K562 (cell line): ENCODE results near the gene TFPT. TPM values are rescaled to one million over a fixed set of nuclear protein-coding genes. Genes with fewer than 3 reads are reported as not detected.
A peak's percentile ranks its signal among the peaks of the same experiment; 100 is the strongest.

Source experiments
- ATAC-seq: fragments of 200-7000 bp; cut with Tn5 transposase; 3 replicates; pipeline ENCODE4 v1.9.1; 2020; ENCODE audit warnings: moderate library complexity
- BruUV-seq: library from RNA; stranded (reverse); fragments of 400-500 nt; replicated peaks from 2 replicates; lab custom pipeline; 2021; lab: Mats Ljungman, UMichigan
- CTCF ChIA-PET: fragments of 300-600 bp; formaldehyde crosslinking; extraction: SDS; loops from one replicate; lab custom pipeline; 2021; ENCODE audit warnings: low intra/inter-chr PET ratio; lab: Yijun Ruan, JAX
- POLR2A ChIA-PET: fragments of 300-600, 350-650 bp; sonication (Branson Sonifier 250); formaldehyde crosslinking; extraction: SDS; loops from one replicate; lab custom pipeline; 2021; ENCODE audit warnings: antibody characterized with exemption, inconsistent platforms; lab: Yijun Ruan, JAX
- DNase-seq, 4 experiments: peaks; one replicate each; pipeline versions ENCODE4 v3.0.0 to v3.0.0-alpha.2; 2011 to 2018; ENCODE audit warnings: low spot score in 3 of 4, mixed read lengths in 3 of 4; ENCODE audit errors: extremely low read depth in 1 of 4
- FAIRE-seq: peaks from 2 replicates; lab custom pipeline; 2011; peaks lifted over from hg19 to GRCh38; lab: Jason Lieb, UNC
- H2AFZ ChIP-seq: 2 replicates; pipeline ENCODE4 v1.6.0; 2011; ENCODE audit warnings: low read depth, low read length, control low read depth, inconsistent platforms
- H3K27ac ChIP-seq: fragments of 200-600 bp; 3 replicates; pipeline ENCODE4 v1.8.0; 2011; ENCODE audit warnings: low read depth, mild to moderate bottlenecking, control low read depth, inconsistent platforms, low read length, moderate library complexity, mixed read lengths; ENCODE audit errors: extremely low read depth
- H3K27me3 ChIP-seq, 2 experiments: fragments of 300-600 bp in 1 of 2; 2 replicates in 1 of 2; 3 replicates in 1 of 2; pipeline versions ENCODE4 v1.6.0 to v1.8.0; 2011; ENCODE audit warnings: inconsistent platforms in 2 of 2, low read length in 2 of 2, mild to moderate bottlenecking in 1 of 2, mixed read lengths in 1 of 2, moderate library complexity in 1 of 2; ENCODE audit not compliant: control insufficient read depth in 2 of 2, insufficient read depth in 2 of 2
- H3K36me3 ChIP-seq: fragments of 300-600 bp; 3 replicates; pipeline ENCODE4 v1.8.0; 2011; ENCODE audit warnings: mild to moderate bottlenecking, low read length, inconsistent platforms; ENCODE audit not compliant: control insufficient read depth, insufficient read depth
- H3K4me1 ChIP-seq, 2 experiments: fragments of 200-600 bp in 1 of 2; replicated peaks in 1 of 2; 2 replicates in 1 of 2; 3 replicates in 1 of 2; pipeline versions ENCODE4 v1.5.1 to v1.8.0; 2011; ENCODE audit warnings: inconsistent platforms in 2 of 2, low read length in 2 of 2, mild to moderate bottlenecking in 1 of 2, mixed read lengths in 1 of 2, moderate library complexity in 1 of 2; ENCODE audit not compliant: control insufficient read depth in 2 of 2, insufficient read depth in 2 of 2
- H3K4me2 ChIP-seq: 2 replicates; pipeline ENCODE4 v1.6.1; 2011; ENCODE audit warnings: low read length, control low read depth, inconsistent platforms, mixed read lengths; ENCODE audit not compliant: insufficient read depth
- H3K4me3 ChIP-seq: fragments of 200-600 bp; sonication (generic), shearing (Covaris generic); 2 replicates; pipeline ENCODE4 v1.5.1; 2016; ENCODE audit warnings: control low read depth, inconsistent platforms
- H3K79me2 ChIP-seq: fragments of 200-600 bp; 3 replicates; pipeline ENCODE4 v1.8.0; 2011; ENCODE audit warnings: low read length, inconsistent platforms; ENCODE audit not compliant: control insufficient read depth, insufficient read depth
- H3K9ac ChIP-seq, 2 experiments: 2 replicates each; pipeline versions ENCODE4 v1.6.0 to v1.6.1; 2011; ENCODE audit warnings: low read depth in 2 of 2, low read length in 2 of 2, control low read depth in 1 of 2, inconsistent platforms in 1 of 2, mild to moderate bottlenecking in 1 of 2, mixed read lengths in 1 of 2; ENCODE audit not compliant: insufficient read depth in 1 of 2
- H3K9me1 ChIP-seq: one replicate; pipeline ENCODE4 v1.6.0; 2011; ENCODE audit warnings: inconsistent platforms, mild to moderate bottlenecking, low read length, moderate library complexity; ENCODE audit not compliant: control insufficient read depth, insufficient read depth
- H3K9me3 ChIP-seq: replicated peaks from 2 replicates; pipeline ENCODE4 v1.5.1; 2011; ENCODE audit warnings: low read depth, low read length, inconsistent platforms; ENCODE audit not compliant: control insufficient read depth, insufficient read depth
- H4K20me1 ChIP-seq: replicated peaks from 2 replicates; pipeline ENCODE4 v1.6.1; 2011; ENCODE audit warnings: low read length, inconsistent platforms, mixed read lengths; ENCODE audit not compliant: control insufficient read depth, insufficient read depth
- CBX3 ChIP-seq, 2 experiments: IDR thresholded peaks; 1 replicate in 1 of 2; 2 replicates in 1 of 2; pipeline ENCODE4 v1.6.1; 2012; ENCODE audit warnings: inconsistent platforms in 2 of 2, low read length in 2 of 2, borderline replicate concordance in 1 of 2, control low read depth in 1 of 2
- HDAC6 ChIP-seq: IDR thresholded peaks from 2 replicates; pipeline ENCODE4 v1.6.1; 2012; ENCODE audit warnings: low read depth, mild to moderate bottlenecking, control low read depth, inconsistent platforms, low read length, moderate library complexity
- NEUROD1 ChIP-seq: fragments of 150-350 bp; IDR thresholded peaks from 2 replicates; pipeline ENCODE4 v1.6.1; 2014; ENCODE audit warnings: borderline replicate concordance, low read length, low read depth; ENCODE audit not compliant: partially characterized antibody
- NR1H2 ChIP-seq: sonication (generic); formaldehyde crosslinking; IDR thresholded peaks from 2 replicates; pipeline ENCODE4 v1.4.0; 2020; ENCODE audit warnings: mild to moderate bottlenecking, missing genetic modification reagents
- TAF15 ChIP-seq: fragments of 200-400 bp; formaldehyde crosslinking; IDR thresholded peaks from 2 replicates; pipeline ENCODE4 v1.6.1; 2017; ENCODE audit warnings: mild to moderate bottlenecking, low read depth, low read length, moderate library complexity
- TRIM24 ChIP-seq, 2 experiments: fragments of 450-650 bp; IDR thresholded peaks; 2 replicates each; pipeline ENCODE4 v1.6.1; 2016
- ZFP1 ChIP-seq: fragments of 450-650 bp; formaldehyde crosslinking; IDR thresholded peaks from 2 replicates; pipeline ENCODE4 v1.4.0; 2020; ENCODE audit warnings: mild to moderate bottlenecking, mixed read lengths
- ZNF696 ChIP-seq: fragments of 250-450 bp; sonication (Bioruptor Pico); conservative IDR thresholded peaks from 2 replicates; pipeline ENCODE4 v1.4.0; 2020; ENCODE audit warnings: mild to moderate bottlenecking, moderate library complexity
- WGBS: fragments of 100-300 bp; shearing (Covaris generic); methylation state at CpG from one replicate; pipeline ENCODE4 v1.1.6; 2016; ENCODE audit warnings: low coverage, mixed read lengths; ENCODE audit not compliant: insufficient coverage; ENCODE audit errors: missing lambda C conversion rate; 5-methylcytosine and 5-hydroxymethylcytosine counted together
- in situ Hi-C: fragments of 300-500 bp; cut with MboI; formaldehyde crosslinking; loops from 4 replicates; pipeline ENCODE4 v1.15.0; 2018; ENCODE audit warnings: inconsistent platforms, mixed read lengths
- intact Hi-C: fragments of 100-400 bp; cut with micrococcal nuclease; formaldehyde crosslinking; loops from 2 replicates; pipeline ENCODE4 v1.14.2; 2022
- polyA plus RNA-seq, 8 experiments: library from polyadenylated mRNA; depleted of rRNA in 4 of 8; stranded (reverse) in 5 of 8; unstranded in 3 of 8; fragments of >200 nt; fragmentation: Nextera tagmentation in 2 of 8; fragmentation: Illumina TruSeq in 1 of 8; extraction: Ambion mirVana in 2 of 8; extraction: Trizol in 1 of 8; gene quantifications; 2 replicates each; pipeline versions ENCODE4 v1.2.1 to v1.2.3, GENCODE V29; 2011 to 2014; ENCODE audit warnings: inconsistent platforms in 1 of 8, missing spikeins in 1 of 8
- total RNA-seq, 7 experiments: library from RNA; depleted of rRNA in 6 of 7; stranded (reverse); fragments of >200 nt in 6 of 7; fragmentation: Illumina TruSeq in 2 of 7; extraction: Trizol in 2 of 7; gene quantifications; 2 replicates each; pipeline versions ENCODE4 v1.2.1 to v1.2.3, GENCODE V29; 2011 to 2021; ENCODE audit warnings: low replicate concordance in 1 of 7
- TF ChIP-seq, protein P1 (sequence below): sonication (generic); formaldehyde crosslinking; IDR thresholded peaks from 2 replicates; pipeline ENCODE4 v1.8.0; 2022; ENCODE audit warnings: missing genetic modification reagents, mild to moderate bottlenecking, borderline replicate concordance

Gene TFPT
- total and polyA plus RNA-seq, 9 of the 15 experiments (the other 6 are each of a cell fraction or from before 2014, with no cell fraction given), result 0.72 to 16.4 (median 9.2) TPM

DNA sequence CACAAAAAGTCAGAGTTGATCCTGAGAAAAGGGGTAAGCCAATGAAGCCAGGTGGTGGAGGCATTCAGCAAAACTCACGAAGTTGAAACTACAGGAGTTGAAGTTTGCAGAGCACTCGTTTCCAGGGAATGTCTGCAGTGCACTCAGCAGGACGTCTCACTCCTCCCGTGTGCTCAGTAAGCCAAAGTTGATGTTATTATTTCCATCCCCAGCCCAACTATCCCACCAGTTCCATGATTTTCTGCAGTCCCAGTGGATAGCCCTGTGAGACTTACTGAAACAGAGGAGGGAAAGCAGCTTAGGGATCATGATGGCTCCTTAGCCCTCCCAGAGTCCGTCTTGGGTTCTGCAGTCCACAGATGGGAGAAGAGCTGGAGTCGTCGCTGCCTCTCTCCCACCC, 34.4 kb downstream of the TFPT start, which contains the start of gene TARM1:
TSS of gene TARM1 (minus strand) at position 334 of the 400 bp plus-strand sequence. CDS start at position 309, 25 bp downstream.
- Histone ChIP-seq H3K4me1 (no peaks in the 10 kb centered on the region), H3K4me3 (no peak within 1 kb of the TSS), H3K27me3 (peaks cover 4 to 20% of the 10 kb centered on the region in 2 experiments; a peak in 4 of 5 replicates), H4K20me1 (no peaks in the 10 kb centered on the region), H3K36me3 (no peaks in the 10 kb centered on the region), H3K27ac (no peak within 1 kb of the TSS), H3K9ac (no peak within 1 kb of the TSS), H3K79me2 (no peaks in the 10 kb centered on the region), H3K9me1 (no peaks in the 10 kb centered on the region), H3K4me2 (no peak within 1 kb of the TSS), H3K9me3 (peaks cover 5% of the 10 kb centered on the region), H2AFZ (no peak within 1 kb of the TSS)
- WGBS, result 0% methylated on average over 7 of the region's 7 CpGs
- ChIA-PET POLR2A (no interaction called here), CTCF (no interaction called here)
- TF ChIP-seq NEUROD1 (no peak), TAF15 (no peak), TRIM24 (IDR thresholded peaks at IDR 0.05) (no peak), ZNF696 (CRISPR knock-in tag) (no peak), HDAC6 (no peak), NR1H2 (CRISPR knock-in tag) (no peak), CBX3 (IDR thresholded peaks at IDR 0.05; ENCODE audit: borderline replicate concordance in 1 of 2, low read length in 2 of 2) (0 out of 3 replicates have a peak, but pooled peaks of 1 of the 2 experiments have one; percentile 28), ZFP1 (CRISPR knock-in tag) (peak; percentile 78)
- TF ChIP-seq, protein P1, sequence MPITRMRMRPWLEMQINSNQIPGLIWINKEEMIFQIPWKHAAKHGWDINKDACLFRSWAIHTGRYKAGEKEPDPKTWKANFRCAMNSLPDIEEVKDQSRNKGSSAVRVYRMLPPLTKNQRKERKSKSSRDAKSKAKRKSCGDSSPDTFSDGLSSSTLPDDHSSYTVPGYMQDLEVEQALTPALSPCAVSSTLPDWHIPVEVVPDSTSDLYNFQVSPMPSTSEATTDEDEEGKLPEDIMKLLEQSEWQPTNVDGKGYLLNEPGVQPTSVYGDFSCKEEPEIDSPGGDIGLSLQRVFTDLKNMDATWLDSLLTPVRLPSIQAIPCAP, result no peak
- intact Hi-C loops, result no loop called here
- DNase-seq, result no peak
- no peak for ATAC-seq
- BruUV-seq, result no TSS peak
- in situ Hi-C loops, result no loop called here
- no peak for FAIRE-seq
